Fibroblast of the aortic adventitia (primary cell): ENCODE measurements around the gene LYZL6. TPM values are rescaled to one million over a fixed set of nuclear protein-coding genes. Genes with fewer than 3 reads are reported as not detected.

ENCODE experiments used
- DNase-seq: peaks from one replicate; pipeline ENCODE4 v3.0.0-alpha.2; 2010; ENCODE audit warnings: low read depth
- H3K4me3 ChIP-seq: 2 replicates; pipeline ENCODE4 v1.5.1; 2011; ENCODE audit warnings: low read depth, mild to moderate bottlenecking, control low read depth, low read length, moderate library complexity
- CTCF ChIP-seq: IDR thresholded peaks from 2 replicates; pipeline ENCODE4 v1.5.1; 2011; ENCODE audit warnings: mild to moderate bottlenecking, low read length, control low read depth, inconsistent platforms; ENCODE audit not compliant: insufficient read depth
- total RNA-seq: library from RNA; depleted of rRNA; stranded (reverse); fragments of >200 nt; gene quantifications from 2 replicates; pipeline ENCODE4 v1.2.3, GENCODE V29; 2012; ENCODE audit warnings: low replicate concordance

Gene LYZL6
- total RNA-seq, 1 donor: not detected

- no peak overlapping the region for H3K4me3 ChIP-seq
- no peak for DNase-seq
- no peak for TF ChIP-seq CTCF
Observed at GRCh38 chr17:35981908-35982330, 38.4 kb upstream of the LYZL6 start.

- TF ChIP-seq CTCF: no peak
- no peak within 1 kb of the TSS for H3K4me3 ChIP-seq
- no peak for DNase-seq
Observed at GRCh38 chr17:35981246-35981645, 37.7 kb upstream of the LYZL6 start, which contains the start of gene CCL16. Gene CCL16 (minus strand): TSS chr17:35981497. CDS start chr17:35981420, 77 bp downstream.

- H3K4me3 ChIP-seq: no peak overlapping the region
- DNase-seq: no peak
- TF ChIP-seq CTCF: no peak
Observed at GRCh38 chr17:35978346-35978745, 34.8 kb upstream of the LYZL6 start.

- no peak overlapping the region for H3K4me3 ChIP-seq
- TF ChIP-seq CTCF: no peak
- no peak for DNase-seq
Observed at GRCh38 chr17:35977509-35977908, 34.0 kb upstream of the LYZL6 start.

- no peak for TF ChIP-seq CTCF
- peak; percentile 1 for DNase-seq
- H3K4me3 ChIP-seq: no peak overlapping the region
Observed at GRCh38 chr17:35973333-35974260, 30.1 kb upstream of the LYZL6 start.

- H3K4me3 ChIP-seq: no peak overlapping the region
- TF ChIP-seq CTCF: no peak
- no peak for DNase-seq
Observed at GRCh38 chr17:35972945-35973332, 29.4 kb upstream of the LYZL6 start.
